Ishikawa (cell line): ENCODE data around the gene WDR90.

ENCODE experiments used
- NFIC ChIP-seq: IDR thresholded peaks from 2 replicates; pipeline ENCODE4 v1.6.1; 2012
- TAF1 ChIP-seq: IDR thresholded peaks from 2 replicates; pipeline ENCODE4 v1.6.1; 2012; ENCODE audit warnings: low read depth, mild to moderate bottlenecking
- YY1 ChIP-seq: IDR thresholded peaks from 2 replicates; pipeline ENCODE4 v1.6.1; 2012; ENCODE audit warnings: low read depth

DNA sequence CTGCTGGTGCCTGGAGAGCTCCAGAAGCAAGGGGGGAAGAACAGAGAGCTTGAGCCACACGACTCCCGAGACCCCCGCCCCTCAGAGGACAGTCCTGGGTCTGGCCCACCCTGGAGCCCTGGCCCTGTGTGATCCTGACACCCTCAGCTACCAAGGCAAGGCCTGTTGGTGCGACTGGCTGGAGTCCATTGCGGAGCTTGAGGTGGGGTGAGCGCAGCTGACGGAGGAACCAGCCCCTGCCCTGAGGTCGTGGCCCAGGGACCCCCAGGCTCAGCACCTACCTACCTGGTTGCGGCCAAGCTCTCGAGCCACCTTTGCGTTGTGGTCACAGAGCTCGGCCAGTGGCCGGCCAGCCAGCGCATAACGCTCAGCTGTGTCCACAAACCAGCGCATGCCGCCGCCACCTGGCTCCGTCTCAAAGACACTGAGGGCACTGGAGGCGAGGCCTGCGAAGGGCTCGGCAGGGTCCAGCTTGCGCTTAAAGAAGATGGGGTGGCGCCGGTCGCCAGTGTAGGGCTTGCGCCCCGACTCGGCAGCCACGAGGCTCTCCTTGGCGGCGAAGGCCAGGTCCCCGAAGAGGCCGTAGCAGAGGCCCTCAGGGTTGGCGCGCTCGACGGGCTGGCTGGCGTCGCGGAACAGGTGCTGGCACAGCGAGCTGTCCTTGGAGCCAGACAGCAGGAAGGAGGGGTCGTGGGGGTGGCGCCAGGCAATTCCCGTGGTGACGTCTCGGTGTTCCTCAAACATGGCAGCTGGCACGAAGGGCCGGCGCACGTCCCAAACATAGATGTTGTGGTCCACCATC is 37.5 kb downstream of the WDR90 start:
- TF ChIP-seq NFIC (no peak), TAF1 (no peak), YY1 (no peak)
